ENCODE results near the gene KMT5B.

Gene KMT5B

DNA sequence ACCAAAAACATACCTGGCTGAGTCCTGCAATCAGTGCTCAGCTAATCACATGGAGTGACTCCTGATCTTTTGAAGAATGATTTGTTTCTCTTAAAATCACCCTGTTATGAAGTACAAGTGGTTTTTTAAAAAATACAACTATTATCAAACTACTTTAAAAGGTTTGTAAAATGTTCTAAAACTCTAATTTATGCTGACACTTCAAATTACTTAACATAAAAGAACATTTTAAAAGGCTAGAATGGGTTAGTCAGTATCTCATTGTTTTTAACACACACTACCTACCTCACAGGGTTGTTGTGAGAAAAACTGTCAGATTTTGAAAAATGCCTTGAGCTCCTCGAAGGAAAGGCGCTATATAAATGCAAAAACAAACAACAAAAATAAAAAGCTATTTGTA, 33.2 kb downstream of the KMT5B start:
- no peak for DNase-seq

DNA sequence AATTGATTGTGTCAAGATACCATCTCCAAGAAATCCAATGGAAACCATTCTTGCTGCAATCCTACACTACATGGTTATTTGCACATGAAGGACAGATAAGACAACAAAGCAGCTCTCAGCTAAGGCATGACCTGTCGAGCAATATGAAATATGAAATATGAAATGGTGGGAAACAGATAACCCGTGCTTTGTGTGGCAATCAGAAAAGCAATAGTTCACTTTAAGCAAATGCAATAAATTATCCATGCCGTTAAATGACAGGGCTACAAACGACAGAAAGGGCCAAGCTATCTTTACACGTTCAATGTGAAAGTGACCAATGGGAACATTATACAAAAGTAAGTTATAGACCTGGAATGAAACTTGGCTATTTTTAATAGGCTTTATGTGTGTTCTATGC, 35.2 kb downstream of the KMT5B start:
- DNase-seq: no peak

DNA sequence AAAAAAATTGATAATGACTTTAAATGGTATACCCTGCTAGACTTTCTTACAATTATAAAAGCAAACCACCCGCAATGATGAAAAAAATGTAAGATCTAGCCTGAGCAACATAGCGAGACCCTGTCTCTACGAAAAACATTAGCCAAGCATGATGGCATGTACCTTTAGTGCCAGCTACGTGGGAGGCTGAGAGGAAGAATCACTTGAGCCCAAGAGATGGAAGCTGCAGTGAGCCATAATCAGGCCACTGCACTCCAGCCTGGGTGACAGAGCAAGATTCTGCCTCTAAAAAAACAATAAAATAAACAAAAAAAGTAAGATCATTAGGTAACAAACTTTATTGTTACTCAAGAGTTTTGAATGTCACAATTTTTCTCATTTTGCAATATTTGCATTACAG, 39.2 kb downstream of the KMT5B start:
- no peak for DNase-seq

DNA sequence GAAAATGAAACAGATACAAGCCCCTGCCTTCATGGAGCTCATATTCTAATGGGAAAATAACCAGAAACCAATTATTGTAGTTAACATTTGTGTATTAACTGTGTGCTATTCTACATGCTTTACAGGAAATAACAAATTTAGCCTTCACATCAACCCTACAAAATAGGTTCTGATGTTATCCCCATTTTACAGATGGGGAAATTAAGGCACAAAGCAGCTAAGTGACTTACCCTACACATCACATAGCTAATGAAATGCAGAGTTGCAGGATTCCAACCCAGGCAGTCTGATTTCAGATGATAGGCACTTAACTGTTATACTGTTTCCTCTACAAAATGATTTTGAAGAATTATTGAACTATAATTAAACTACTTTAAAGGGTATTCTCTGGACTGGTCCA, 43.7 kb downstream of the KMT5B start:
- no peak for DNase-seq

DNA sequence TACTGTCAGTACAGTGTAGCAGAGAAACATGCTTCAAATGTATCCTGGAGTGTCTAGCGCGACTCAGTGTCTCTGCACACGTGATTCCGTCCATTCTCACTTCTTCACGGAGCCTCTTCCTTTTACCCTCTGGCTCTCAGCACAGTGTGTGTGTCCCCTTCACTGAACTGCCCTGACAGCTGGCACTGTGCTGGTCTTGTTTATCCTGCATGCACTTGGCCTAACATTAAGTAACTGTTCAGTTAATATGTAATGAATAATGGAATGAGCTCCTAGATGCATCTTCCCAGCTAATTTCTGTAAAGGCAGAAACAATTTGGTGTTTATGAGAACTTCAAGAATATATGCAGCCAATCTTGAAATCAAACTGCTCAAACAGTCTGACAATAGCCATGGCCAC, 44.4 kb downstream of the KMT5B start:
- DNase-seq: no peak

DNA sequence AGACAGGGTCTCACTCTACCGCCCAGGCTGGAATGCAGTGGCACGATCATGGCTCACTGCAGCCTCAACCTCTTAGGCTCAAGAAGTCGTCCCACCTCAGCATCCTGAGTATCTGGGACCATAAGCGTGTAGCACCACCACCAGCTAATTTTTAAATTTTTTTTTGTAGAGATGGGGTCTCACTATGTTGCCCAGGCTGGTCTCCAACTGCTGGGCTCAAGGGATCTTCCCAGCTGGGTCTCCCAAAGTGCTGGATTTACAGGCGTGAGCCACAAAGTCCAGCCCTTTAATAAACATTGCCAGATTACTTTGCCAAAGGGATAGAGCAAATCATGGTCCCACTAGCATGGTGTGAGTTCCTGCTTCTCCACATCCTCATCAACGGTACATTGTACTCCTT, 45.6 kb downstream of the KMT5B start:
- no peak for DNase-seq

DNA sequence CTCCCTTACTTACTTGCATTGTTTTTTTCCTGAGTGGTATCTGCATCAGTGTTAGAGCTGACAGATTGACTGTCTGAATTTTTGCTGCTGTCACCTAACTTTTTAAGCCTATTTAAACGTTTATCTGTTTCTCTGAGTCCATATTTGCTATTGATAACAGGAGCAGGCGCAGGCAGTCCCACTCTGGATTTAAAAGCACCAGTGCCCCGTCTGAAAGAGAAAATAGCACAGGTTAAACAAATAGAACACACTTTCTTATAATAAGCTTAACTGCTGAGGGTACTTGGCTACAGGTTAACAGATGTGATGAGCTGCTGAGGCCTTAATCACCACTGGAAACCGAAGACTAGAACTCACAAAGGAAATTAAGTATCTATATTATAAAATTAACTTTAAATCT, 46.1 kb downstream of the KMT5B start:
- DNase-seq: no peak

DNA sequence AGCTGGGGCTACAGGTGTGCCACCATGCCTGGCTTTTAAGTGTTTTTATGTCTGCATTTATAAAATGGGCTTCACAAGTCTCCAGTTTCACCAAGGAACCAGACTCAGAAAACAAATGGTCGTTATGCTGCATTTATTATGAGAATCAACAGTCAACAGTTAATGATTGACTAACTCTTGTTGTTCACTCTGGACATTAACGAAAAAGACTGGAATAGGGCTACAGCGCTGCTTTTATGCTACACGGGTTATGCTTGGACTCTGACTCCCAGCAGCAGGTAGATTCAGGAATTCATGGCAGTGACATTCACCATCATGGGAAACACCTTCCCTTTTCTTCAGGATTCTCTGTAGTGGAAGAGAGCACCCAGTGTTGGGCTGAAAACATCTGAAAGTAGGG, 47.5 kb downstream of the KMT5B start:
- DNase-seq: no peak

DNA sequence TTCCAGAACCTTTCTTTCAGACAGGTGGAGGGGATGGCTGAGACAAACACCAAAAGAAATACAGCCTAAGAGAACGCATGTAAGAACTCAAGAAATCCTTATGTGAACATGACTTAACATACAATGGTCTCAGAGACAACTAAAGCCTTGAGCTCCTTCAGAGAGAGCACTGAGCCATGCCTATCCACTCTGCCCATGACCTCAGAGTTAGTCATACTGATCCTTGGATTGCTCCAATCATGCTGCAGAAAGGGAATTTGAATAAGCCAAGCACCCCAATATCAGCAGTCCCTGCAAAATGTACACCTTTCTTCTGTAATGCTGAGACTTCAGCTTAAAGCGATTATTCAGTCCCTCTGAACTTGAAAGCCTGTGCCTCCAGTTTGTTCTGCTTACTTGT, 48.7 kb downstream of the KMT5B start:
- DNase-seq: no peak

DNA sequence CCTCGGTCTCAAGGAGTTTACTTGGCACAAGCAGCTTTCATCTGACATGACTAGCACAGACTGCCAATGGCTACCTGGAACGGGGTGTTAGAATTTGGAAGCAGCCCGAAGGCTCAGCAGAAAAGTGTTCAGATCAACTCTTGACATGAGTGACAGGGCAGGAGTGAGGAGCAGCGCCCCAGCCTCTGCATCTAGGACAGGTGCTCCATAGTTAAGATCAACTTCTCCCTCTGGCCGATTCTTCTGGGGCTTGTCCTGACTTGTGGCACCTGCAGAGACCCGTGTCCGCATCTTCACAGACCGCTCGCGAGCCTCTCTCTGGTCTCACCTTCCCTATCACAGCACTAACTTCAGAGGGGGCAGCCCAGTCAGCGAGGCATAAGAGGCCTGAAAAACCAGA, 49.4 kb downstream of the KMT5B start:
- no peak for DNase-seq

DNA sequence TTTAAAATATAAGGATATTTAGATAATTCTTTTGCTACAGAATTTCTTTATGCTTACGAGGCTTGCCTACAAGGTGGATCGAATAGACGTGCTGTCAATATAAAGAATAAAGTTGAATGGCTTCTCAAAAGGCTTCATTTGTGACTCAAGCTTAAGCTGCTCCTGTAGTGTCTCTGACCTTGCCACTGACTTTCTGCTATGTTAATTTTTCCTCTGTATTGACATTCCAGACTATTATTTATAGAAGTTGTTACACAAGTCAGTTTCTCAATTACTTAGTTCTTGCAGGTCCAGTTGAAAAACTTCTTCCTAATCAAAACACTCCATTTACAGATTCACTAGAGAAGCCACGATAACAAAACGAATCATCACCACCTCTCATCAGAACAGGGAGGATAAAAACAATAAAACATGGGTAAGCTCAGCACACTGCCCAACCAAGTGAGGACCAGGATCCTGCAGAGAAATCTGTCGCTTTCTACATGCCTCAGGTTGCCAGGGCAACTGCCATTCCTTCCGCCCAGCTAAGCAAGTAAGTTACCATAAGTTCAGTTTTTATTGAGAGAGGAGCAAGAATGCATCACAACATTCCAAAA, 52.9 kb downstream of the KMT5B start:
- no peak for DNase-seq

DNA sequence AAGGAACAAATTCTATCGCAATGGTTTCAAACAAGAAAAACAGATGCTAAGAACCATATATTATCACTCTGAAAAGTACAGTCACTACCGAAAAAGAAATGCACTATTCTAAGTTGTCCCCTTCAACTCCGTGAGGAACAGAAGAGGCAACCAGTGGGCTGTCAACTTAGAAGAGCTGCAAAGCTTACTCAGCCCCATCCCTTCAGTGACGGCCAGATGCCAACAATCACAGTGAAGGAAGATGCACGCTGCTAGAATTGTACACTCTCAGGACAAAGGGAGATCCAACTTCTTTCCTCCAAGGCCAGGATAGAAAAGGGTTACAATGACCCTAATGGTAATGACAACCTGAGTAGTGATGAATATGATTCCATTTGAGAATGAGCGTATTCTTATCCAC, 53.4 kb downstream of the KMT5B start:
- DNase-seq: no peak

DNA sequence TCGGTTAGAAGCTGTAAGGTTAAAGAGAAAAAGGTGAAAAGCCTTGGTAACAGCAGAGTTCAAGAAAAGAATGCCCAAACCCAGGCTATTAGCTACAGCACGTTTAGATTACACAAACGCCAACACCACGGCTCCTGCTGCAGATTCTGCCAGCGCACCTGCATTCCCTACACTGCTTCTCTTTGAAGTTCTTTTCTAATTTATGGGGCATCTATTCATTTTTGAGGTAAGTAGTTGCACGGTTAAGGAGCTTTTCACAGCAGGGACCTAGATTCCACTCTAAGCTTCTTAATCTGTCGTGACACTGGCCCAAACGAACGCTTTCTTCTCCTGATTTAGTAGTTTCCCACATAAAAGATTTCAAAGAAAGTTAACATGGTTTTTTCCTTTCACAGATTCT, 53.9 kb downstream of the KMT5B start:
- no peak for DNase-seq

DNA sequence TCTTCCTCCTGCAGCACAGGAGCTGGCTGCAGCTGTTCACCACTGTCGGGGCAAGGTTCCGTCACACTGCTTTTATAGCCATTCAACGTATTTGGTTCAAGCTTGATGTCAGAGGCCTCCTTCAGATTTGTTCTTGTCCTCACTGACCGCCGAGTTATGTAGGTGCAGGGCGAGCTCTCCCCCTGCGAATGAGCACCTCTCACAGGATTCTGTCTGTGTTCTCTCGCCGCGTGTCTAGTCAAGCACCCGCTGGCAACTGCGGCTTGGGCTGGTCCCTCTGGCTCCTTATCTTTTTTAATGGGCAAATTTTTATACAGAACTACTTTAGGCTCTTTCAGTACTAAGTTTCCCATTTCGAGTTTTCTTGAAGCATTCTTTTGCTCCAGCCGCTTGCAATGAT, 54.5 kb downstream of the KMT5B start:
- no peak for DNase-seq

DNA sequence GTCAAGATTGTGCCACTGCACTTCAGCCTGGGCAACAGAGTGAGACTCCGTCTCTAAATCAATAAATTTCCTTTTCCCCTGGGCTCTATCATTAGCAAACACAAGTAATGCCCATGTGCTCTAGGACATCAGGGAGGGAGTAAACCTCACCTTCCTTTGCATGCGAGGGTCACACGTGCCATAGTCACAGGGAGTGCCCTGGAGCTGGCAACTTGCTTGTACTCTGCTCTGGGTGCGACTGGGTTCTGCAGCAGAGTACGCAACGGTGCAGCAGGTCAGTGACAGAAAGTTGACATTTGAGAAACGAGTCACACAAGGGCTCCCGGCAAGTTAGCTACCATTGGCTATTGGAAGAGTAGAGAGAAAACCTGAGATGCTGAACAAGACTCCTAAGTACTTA, 59.4 kb downstream of the KMT5B start:
- no peak for DNase-seq

DNA sequence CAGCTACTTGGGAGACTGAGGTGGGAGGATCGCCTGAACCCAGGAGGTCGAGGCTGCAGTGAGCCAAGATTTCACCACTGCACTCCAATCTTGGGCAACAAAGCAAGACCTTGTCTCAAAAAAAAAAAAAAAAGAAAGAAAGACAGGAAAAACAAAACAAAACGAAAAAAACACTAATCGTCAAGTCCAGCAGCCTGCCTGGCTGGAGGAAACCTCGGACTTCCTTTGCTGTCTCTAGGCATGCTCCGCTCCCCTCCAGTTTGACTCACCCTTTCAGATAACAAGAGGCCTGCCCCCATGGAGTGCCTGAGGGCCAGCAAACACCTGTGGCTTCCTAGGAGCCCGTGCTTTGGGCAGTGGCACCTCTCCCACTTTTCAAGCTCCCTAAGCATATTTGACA, 63.1 kb downstream of the KMT5B start:
- DNase-seq: no peak

DNA sequence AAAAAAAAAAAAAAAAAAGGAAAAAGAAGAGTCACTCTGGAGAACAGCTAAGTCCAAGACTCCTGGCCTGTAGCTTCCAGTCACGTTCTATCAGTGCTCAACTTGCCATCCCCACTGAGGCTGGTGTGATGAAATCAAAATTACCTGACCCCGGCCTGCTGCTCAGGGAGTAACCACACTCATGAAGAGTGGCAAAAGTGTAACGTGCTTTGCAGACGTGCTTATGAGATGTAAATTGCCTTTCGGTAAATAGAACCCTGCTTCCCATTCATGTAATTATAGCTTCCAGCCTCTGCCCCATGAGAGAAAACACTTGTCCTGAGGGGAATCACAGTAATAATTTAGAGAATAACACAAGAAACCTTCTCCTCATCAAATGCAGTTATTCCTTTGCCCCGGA, 63.7 kb downstream of the KMT5B start:
- peak; percentile 76 for DNase-seq

DNA sequence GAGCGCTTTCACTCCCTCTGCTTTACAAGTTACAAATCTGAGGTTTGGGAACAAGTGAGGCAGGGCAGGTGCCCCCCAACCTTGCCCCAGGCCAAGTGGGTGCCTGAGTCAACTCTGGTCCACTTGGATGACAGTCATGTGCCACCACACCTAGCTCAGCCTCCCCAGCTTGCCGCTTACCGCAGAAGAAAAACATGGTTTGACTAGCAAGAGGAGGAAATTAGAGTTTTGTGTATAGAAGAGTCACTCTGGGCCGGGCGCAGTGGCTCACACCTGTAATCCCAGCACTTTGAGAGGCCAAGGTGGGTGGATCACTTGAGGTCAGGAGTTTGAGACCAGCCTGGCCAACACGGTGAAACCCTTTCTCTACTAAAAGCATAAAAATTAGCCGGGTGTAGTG, 64.2 kb downstream of the KMT5B start:
- DNase-seq: no peak

DNA sequence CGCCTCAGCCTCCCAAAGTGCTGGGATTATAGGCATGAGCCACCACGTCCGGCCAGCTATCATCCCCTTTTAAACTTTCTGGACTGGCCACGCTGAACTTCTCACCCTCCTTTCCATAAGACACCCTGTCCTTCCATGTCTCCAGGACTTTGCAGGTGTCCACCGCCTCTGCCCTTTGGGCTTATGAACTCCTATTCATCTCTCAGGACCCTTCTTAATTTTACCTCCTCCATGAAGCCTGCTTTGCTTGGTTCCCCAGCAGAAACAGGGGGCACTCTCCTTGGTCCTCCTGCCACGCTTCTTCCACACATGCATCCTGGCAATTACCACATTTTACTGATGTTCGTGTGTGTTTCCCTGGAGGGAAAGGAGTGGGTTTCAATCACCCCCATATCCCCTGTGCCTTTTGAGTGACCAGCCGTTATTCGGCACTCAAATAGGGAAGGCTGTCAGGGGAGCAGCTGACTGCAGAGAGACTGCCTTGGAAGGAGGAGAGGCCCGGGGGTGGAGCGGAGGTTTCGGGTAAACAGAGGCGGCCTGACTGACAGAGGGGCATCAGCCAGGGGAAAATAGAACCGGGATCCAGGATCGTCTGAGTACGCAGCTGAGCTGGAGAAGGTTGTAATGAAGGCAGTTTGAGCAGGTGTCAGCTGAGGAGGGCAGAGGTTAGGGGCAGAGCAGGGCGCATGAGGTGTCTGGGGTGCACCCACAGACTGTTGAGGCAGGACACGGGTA, 64.9 kb downstream of the KMT5B start:
- DNase-seq: no peak

DNA sequence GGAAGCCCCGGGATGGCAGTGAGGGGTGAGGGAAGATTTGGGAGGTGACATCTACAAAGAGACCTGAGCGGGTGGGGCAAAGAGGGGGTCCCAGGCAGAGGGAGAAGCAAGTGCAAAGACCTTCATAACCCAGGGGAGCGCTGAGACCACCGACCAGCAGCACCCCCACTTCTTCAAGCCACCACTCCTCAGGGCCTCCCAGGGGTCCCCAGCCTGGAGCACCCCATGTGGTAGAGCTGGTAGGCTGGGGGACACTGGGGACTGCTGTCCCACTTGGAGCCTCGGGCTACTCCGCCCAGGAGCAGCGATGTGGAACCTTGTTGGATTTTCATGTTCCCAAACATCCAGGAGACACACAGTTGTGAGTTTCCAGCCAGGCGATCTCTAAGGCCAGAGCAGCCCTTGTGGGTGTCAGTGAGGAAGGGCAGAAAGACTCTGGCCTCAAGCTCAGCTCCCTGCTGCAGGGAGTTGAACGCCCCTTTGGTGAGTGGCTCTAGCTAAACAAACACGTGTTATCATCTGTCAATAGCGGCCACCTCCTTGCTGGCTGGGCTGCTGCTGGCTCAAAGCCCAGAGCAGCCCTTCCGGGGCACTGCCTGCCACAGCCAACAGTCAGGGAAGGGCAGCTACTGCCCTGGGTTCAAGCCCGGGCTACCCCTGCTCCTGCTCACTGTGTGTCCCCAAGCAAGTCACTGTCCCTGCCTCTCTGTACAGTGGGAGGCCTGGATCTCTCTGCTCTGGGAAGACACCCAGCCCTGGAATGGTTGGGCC, 66.2 kb downstream of the KMT5B start:
- DNase-seq: no peak

DNA sequence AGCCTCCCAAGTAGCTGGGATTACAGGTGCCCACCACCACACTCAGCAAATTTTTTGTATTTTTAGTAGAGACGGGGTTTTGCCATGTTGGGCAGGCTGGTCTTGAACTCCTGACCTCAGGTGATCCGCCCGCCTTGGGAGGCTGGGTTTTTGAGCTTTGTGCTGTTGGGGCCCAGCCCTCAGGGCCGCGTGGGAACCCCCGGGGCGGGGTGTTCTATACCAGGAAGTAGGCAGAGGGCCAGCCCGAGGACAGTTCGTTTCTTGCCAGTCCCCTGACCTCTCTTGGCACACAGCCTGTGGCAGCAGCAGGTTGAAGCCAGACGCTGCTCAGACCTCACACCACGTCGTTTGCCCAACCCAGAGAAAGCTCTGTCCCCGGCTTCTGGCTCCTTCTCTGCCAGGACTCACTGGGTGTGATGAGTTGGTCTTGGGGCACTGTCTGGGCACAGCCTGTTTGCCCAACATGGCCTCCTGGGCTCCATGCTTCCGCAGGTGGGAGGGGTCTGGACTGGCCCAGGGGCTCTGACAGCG, 67.0 kb downstream of the KMT5B start:
- no peak for DNase-seq

DNA sequence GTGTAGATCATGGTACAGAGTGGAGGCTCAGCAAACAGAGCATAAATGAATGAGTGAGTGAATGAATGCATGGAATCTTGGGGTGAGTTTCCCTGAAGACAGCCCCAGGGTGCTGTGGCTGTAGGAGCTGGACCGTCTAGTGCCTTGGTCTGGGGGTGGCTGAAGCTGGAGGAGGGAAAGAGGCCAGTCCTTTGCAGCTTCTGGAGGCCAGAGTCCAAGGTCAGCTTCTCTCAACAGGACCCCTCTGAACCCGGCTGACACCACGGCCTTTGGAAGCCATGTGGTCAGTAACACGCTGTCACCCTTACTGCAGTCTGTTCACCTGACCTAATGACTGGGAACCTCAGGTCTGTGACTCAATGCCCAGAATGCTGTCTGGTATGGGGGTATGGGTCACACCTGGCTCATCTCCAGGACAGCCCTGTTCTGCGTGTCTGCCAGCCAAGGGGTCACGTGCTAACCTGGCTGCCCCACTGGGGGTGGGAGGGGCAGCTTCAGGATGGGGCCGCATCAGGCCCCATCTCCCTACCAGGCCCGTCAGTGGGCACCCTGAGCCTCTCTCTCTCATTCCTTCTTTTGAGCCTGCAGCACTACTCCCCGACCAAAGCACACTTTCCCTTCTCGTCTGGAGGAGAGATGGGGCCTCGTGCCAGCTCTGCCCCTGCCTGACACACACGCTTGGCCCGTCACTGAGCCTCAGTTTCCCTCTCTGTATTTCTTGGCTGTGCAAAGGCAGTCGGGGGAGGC, 67.8 kb downstream of the KMT5B start:
- DNase-seq: no peak

DNA sequence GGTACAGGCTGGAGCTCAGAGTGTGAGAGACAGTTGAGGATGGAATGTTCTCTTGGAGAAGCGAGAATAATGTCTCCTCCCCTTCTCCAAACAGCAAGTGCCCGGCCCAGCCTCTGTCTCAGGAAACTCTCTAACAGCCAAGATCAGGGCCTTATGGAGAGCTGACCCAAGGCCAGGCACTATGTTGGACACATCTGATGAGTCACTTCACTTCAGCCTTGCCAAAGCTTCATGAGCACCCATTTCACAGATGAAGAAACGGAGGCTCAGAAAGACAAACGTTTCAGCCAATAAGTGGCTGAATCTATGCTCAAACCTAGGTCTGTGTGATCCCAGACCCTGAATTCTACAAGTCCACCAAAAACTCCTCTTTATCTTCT, 69.8 kb downstream of the KMT5B start:
- DNase-seq: no peak
